Liver (tissue), 9 donors: ENCODE data around the gene GLP1R. TPM values are rescaled to one million over a fixed set of nuclear protein-coding genes. Genes with fewer than 3 reads are reported as not detected.

Source experiments
- DNase-seq: peaks from one replicate; pipeline ENCODE4 v3.0.0-alpha.2; 2017; ENCODE audit warnings: low spot score
- H3K27ac ChIP-seq, 2 donors: one replicate each; pipeline ENCODE4 v1.7.0; 2013; ENCODE audit warnings: inconsistent platforms in 2 of 2, low read length in 2 of 2, control low read depth in 1 of 2, low read depth in 1 of 2, mild to moderate bottlenecking in 1 of 2
- H3K27me3 ChIP-seq, 4 donors: one replicate each; pipeline versions ENCODE4 v1.6.1 to v1.7.0; 2013; ENCODE audit warnings: low read length in 3 of 4, inconsistent platforms in 1 of 4, mild to moderate bottlenecking in 1 of 4, moderate library complexity in 1 of 4; ENCODE audit not compliant: control insufficient read depth in 4 of 4, insufficient read depth in 4 of 4
- H3K36me3 ChIP-seq, 4 donors: one replicate each; pipeline versions ENCODE4 v1.6.1 to v1.7.0; 2013; ENCODE audit warnings: low read length in 3 of 4, mild to moderate bottlenecking in 3 of 4, low read depth in 1 of 4, moderate library complexity in 1 of 4; ENCODE audit not compliant: control insufficient read depth in 4 of 4, insufficient read depth in 3 of 4
- H3K4me1 ChIP-seq, 4 donors: one replicate each; pipeline versions ENCODE4 v1.6.1 to v1.7.0; 2013; ENCODE audit warnings: low read length in 3 of 4, mild to moderate bottlenecking in 3 of 4, moderate library complexity in 1 of 4; ENCODE audit not compliant: control insufficient read depth in 4 of 4, insufficient read depth in 4 of 4
- H3K4me3 ChIP-seq, 3 donors: one replicate each; pipeline versions ENCODE4 v1.6.1 to v1.7.0; 2013; ENCODE audit warnings: low read length in 3 of 3, control low read depth in 1 of 3, low read depth in 1 of 3, mild to moderate bottlenecking in 1 of 3
- H3K9ac ChIP-seq, 2 donors: one replicate each; pipeline ENCODE4 v1.7.0; 2013; ENCODE audit warnings: low read length in 2 of 2, mild to moderate bottlenecking in 2 of 2, moderate library complexity in 2 of 2, control low read depth in 1 of 2, low read depth in 1 of 2
- H3K9me3 ChIP-seq, 4 donors: one replicate each; pipeline versions ENCODE4 v1.6.1 to v1.7.0; 2013; ENCODE audit warnings: low read length in 3 of 4; ENCODE audit not compliant: control insufficient read depth in 4 of 4
- EGR1 ChIP-seq, 2 donors: IDR thresholded peaks; 2 replicates each; pipeline ENCODE4 v1.6.1; 2016 to 2018; ENCODE audit warnings: antibody characterized with exemption in 2 of 2, low read depth in 2 of 2
- GABPA ChIP-seq, 2 donors: IDR thresholded peaks in 1 of 2; conservative IDR thresholded peaks in 1 of 2; 2 replicates each; pipeline ENCODE4 v1.6.1; 2016; ENCODE audit warnings: antibody characterized with exemption in 2 of 2, mild to moderate bottlenecking in 1 of 2, moderate library complexity in 1 of 2
- HNF4A ChIP-seq, 2 donors: conservative IDR thresholded peaks; 2 replicates each; pipeline ENCODE4 v1.6.1; 2016; ENCODE audit warnings: antibody characterized with exemption in 2 of 2, mild to moderate bottlenecking in 2 of 2
- HNF4G ChIP-seq: IDR thresholded peaks from 2 replicates; pipeline ENCODE4 v1.6.1; 2016; ENCODE audit warnings: antibody characterized with exemption
- JUND ChIP-seq, 2 donors: IDR thresholded peaks; 2 replicates each; pipeline ENCODE4 v1.6.1; 2016; ENCODE audit warnings: antibody characterized with exemption in 2 of 2
- NR2F2 ChIP-seq: IDR thresholded peaks from 2 replicates; pipeline ENCODE4 v1.6.1; 2016; ENCODE audit warnings: antibody characterized with exemption
- RAD21 ChIP-seq, 2 donors: IDR thresholded peaks; 2 replicates each; pipeline ENCODE4 v1.6.1; 2016; ENCODE audit warnings: antibody characterized with exemption in 2 of 2, mild to moderate bottlenecking in 2 of 2
- SP1 ChIP-seq: IDR thresholded peaks from 2 replicates; pipeline ENCODE4 v1.6.1; 2018; ENCODE audit warnings: antibody characterized with exemption, mild to moderate bottlenecking
- TAF1 ChIP-seq: conservative IDR thresholded peaks from 2 replicates; pipeline ENCODE4 v1.6.1; 2016; ENCODE audit warnings: antibody characterized with exemption, mild to moderate bottlenecking
- YY1 ChIP-seq: IDR thresholded peaks from 2 replicates; pipeline ENCODE4 v1.6.1; 2016; ENCODE audit warnings: antibody characterized with exemption, mild to moderate bottlenecking
- WGBS: extraction: QIAGEN DNeasy Blood & Tissue Kit; methylation state at CpG from one replicate; pipeline ENCODE4 v1.1.7; 2013; 5-methylcytosine and 5-hydroxymethylcytosine counted together
- polyA plus RNA-seq, 2 donors: library from polyadenylated mRNA; stranded (reverse) in 1 of 2; unstranded in 1 of 2; fragments of 200-250 nt in 1 of 2; fragments of >200 nt in 1 of 2; fragmentation: Nextera tagmentation in 1 of 2; extraction: Ambion mirVana in 1 of 2; gene quantifications; one replicate each; pipeline versions ENCODE4 v1.2.1 to v1.2.3, GENCODE V29; 2013 to 2015
- total RNA-seq, 2 donors: library from RNA; depleted of rRNA; stranded (reverse); fragments of >200 nt; gene quantifications; one replicate each; pipeline ENCODE4 v1.2.3, GENCODE V29; 2014
- TF ChIP-seq, protein P1 (sequence below): IDR thresholded peaks from 2 replicates; pipeline ENCODE4 v1.6.1; 2016; ENCODE audit warnings: antibody characterized with exemption
- TF ChIP-seq, protein P2 (sequence below): IDR thresholded peaks from 2 replicates; pipeline ENCODE4 v1.6.1; 2016; ENCODE audit warnings: antibody characterized with exemption, mild to moderate bottlenecking
- TF ChIP-seq, protein P3 (sequence below): fragments of 150-350 bp; IDR thresholded peaks from 2 replicates; pipeline ENCODE4 v1.5.1; 2017; ENCODE audit warnings: improper control_type of control experiment, low read depth, low read length; ENCODE audit not compliant: missing input control
- TF ChIP-seq, protein P4 (sequence below): IDR thresholded peaks from 2 replicates; pipeline ENCODE4 v1.6.1; 2016; ENCODE audit warnings: antibody characterized with exemption
- donor health status: healthy.
- donor health status: healthy.
- donor health status: healthy.
- donor health status: healthy.
- donor health status: healthy.

GLP1R gene
- total and polyA plus RNA-seq, 4 donors: not detected

DNA sequence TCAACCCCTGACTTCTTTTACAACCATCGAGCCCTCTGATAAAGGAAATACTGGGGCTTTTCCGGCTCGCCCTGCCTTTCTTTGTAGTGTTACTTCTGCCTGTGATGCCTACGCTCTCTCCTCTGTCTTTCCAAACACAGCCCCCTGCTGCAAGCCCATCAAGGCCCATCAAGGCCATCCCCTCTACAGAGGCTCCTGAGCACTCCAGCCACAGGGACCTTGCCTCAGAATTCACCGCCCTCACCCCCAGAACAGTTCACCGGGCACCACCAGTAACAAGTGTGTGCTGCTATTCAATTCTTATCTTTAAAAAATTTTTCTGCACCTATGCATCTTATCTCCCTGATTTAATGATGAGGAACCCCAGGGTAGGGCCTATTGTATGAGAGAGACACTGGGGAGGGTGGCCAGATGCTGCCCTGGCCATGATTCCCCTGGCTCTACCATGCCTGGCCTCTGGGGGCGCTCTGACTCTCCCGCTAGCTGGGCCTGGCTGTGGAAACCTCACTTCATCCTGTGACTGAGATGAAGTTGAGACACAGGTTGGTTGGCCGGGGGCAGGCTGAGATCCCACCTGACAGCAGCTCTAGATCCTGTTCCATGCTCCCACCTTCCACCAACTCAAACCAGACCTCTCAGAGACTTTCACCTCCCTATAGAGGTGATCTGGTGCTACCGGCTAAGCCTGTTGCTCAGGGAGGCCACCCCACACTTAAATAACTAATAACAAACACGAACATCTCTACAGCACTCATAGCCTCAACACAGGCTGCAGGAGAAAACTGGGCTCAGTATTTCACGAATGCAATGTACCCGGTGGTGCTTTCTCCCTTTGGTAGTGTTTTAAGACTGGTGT, 19.2 kb upstream of the GLP1R start:
- 81% methylated on average over 13 of the region's 13 CpGs for WGBS
- no peaks in the 10 kb centered on the region for H3K36me3 ChIP-seq
- no peaks in the 10 kb centered on the region for H3K9me3 ChIP-seq
- no peaks in the 10 kb centered on the region for H3K4me1 ChIP-seq
- H3K27ac ChIP-seq: no peak overlapping the region
- peak; percentile 63 for DNase-seq
- TF ChIP-seq, protein P1, sequence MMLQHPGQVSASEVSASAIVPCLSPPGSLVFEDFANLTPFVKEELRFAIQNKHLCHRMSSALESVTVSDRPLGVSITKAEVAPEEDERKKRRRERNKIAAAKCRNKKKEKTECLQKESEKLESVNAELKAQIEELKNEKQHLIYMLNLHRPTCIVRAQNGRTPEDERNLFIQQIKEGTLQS: no peak
- TF ChIP-seq YY1: no peak
- TF ChIP-seq TAF1: no peak
- no peak for TF ChIP-seq GABPA (IDR thresholded peaks at IDR 0.05 in 1 of 2, conservative IDR thresholded peaks at IDR 0.05 in 1 of 2)
- no peak for TF ChIP-seq SP1
- TF ChIP-seq HNF4G: no peak
- TF ChIP-seq, protein P2, sequence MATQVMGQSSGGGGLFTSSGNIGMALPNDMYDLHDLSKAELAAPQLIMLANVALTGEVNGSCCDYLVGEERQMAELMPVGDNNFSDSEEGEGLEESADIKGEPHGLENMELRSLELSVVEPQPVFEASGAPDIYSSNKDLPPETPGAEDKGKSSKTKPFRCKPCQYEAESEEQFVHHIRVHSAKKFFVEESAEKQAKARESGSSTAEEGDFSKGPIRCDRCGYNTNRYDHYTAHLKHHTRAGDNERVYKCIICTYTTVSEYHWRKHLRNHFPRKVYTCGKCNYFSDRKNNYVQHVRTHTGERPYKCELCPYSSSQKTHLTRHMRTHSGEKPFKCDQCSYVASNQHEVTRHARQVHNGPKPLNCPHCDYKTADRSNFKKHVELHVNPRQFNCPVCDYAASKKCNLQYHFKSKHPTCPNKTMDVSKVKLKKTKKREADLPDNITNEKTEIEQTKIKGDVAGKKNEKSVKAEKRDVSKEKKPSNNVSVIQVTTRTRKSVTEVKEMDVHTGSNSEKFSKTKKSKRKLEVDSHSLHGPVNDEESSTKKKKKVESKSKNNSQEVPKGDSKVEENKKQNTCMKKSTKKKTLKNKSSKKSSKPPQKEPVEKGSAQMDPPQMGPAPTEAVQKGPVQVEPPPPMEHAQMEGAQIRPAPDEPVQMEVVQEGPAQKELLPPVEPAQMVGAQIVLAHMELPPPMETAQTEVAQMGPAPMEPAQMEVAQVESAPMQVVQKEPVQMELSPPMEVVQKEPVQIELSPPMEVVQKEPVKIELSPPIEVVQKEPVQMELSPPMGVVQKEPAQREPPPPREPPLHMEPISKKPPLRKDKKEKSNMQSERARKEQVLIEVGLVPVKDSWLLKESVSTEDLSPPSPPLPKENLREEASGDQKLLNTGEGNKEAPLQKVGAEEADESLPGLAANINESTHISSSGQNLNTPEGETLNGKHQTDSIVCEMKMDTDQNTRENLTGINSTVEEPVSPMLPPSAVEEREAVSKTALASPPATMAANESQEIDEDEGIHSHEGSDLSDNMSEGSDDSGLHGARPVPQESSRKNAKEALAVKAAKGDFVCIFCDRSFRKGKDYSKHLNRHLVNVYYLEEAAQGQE: no peak
- TF ChIP-seq EGR1 (IDR thresholded peaks at IDR 0.05; ENCODE audit: low read depth in 2 of 2): no peak
- TF ChIP-seq, protein P3, sequence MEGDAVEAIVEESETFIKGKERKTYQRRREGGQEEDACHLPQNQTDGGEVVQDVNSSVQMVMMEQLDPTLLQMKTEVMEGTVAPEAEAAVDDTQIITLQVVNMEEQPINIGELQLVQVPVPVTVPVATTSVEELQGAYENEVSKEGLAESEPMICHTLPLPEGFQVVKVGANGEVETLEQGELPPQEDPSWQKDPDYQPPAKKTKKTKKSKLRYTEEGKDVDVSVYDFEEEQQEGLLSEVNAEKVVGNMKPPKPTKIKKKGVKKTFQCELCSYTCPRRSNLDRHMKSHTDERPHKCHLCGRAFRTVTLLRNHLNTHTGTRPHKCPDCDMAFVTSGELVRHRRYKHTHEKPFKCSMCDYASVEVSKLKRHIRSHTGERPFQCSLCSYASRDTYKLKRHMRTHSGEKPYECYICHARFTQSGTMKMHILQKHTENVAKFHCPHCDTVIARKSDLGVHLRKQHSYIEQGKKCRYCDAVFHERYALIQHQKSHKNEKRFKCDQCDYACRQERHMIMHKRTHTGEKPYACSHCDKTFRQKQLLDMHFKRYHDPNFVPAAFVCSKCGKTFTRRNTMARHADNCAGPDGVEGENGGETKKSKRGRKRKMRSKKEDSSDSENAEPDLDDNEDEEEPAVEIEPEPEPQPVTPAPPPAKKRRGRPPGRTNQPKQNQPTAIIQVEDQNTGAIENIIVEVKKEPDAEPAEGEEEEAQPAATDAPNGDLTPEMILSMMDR: peak; percentile 45
- peak; percentile 41 to 68 for TF ChIP-seq RAD21 (IDR thresholded peaks at IDR 0.05)
- TF ChIP-seq HNF4A (conservative IDR thresholded peaks at IDR 0.05): no peak
- H3K27me3 ChIP-seq: no peaks in the 10 kb centered on the region
- H3K4me3 ChIP-seq: no peak overlapping the region
- H3K9ac ChIP-seq: no peak overlapping the region

DNA sequence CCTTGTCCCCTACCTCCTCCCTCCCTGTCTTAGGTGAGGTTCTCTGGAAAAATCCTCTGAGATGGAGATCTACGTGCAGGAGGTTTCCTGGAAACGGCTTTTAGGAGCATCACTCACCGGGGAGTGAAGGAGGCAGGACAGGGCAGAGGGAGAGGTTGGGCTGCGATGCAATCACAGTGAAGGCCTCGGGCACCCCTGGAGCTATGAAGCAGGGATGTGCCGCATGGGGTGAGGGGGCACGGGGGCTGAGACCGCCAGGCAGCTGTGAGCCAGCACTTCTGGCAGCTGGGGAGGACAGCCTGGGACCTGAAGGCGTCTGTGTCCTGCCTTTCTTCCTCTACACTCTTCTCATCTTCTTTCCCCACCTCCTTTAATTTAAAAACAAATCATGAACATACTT, 12.9 kb upstream of the GLP1R start:
- TF ChIP-seq, protein P4, sequence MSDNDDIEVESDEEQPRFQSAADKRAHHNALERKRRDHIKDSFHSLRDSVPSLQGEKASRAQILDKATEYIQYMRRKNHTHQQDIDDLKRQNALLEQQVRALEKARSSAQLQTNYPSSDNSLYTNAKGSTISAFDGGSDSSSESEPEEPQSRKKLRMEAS: no peak
- TF ChIP-seq, protein P2: no peak
- no peak for TF ChIP-seq GABPA (IDR thresholded peaks at IDR 0.05 in 1 of 2, conservative IDR thresholded peaks at IDR 0.05 in 1 of 2)
- TF ChIP-seq, protein P3: no peak
- no peak for TF ChIP-seq HNF4G
- no peak for TF ChIP-seq EGR1 (IDR thresholded peaks at IDR 0.05; ENCODE audit: low read depth in 2 of 2)
- TF ChIP-seq JUND (IDR thresholded peaks at IDR 0.05): no peak
- TF ChIP-seq NR2F2: no peak

More for the DNA sequence above, 12.9 kb upstream of the GLP1R start:
- H3K4me1 ChIP-seq: no peaks in the 10 kb centered on the region
- H3K36me3 ChIP-seq: no peaks in the 10 kb centered on the region
- no peak for DNase-seq
- 51% methylated on average over 9 of the region's 9 CpGs for WGBS
- H3K4me3 ChIP-seq: no peak overlapping the region
- no peaks in the 10 kb centered on the region for H3K9me3 ChIP-seq
- no peak overlapping the region for H3K9ac ChIP-seq
- peaks cover 0 to 5% (median 3%) of the 10 kb centered on the region in 4 donors for H3K27me3 ChIP-seq
- no peak overlapping the region for H3K27ac ChIP-seq
